Neural cell (in vitro differentiated cells): ENCODE results near the gene PRKG1. TPM values are rescaled to one million over a fixed set of nuclear protein-coding genes. Genes with fewer than 3 reads are reported as not detected.
"Not testable (repeated sequence)": the region's sequence is repeated elsewhere in the genome, so short reads cannot be mapped to it uniquely, and the experiment has no call there.

Experiments used
- H2AFZ ChIP-seq: fragments of 200-600, 300-800 bp; sonication (generic), shearing (Covaris generic); 2 replicates; pipeline ENCODE4 v1.6.0; 2014; ENCODE audit warnings: low read depth, mild to moderate bottlenecking, antibody characterized with exemption, low read length, moderate library complexity
- H3F3A ChIP-seq: fragments of 200-600 bp; shearing (Covaris generic); 2 replicates; pipeline ENCODE4 v1.6.1; 2016; ENCODE audit warnings: mild to moderate bottlenecking, moderate library complexity, mixed read lengths, antibody characterized with exemption, low read length; ENCODE audit not compliant: insufficient read depth, poor library complexity, severe bottlenecking
- H3K27ac ChIP-seq: fragments of 200-600, 300-800 bp; sonication (generic), shearing (Covaris generic); 2 replicates; pipeline ENCODE4 v1.5.1; 2014; ENCODE audit warnings: mild to moderate bottlenecking, low read length, moderate library complexity
- H3K27me3 ChIP-seq: fragments of 300-800, 200-600 bp; sonication (generic), shearing (Covaris generic); 2 replicates; pipeline ENCODE4 v1.6.0; 2014; ENCODE audit warnings: mild to moderate bottlenecking, low read depth, low read length, moderate library complexity; ENCODE audit not compliant: insufficient read depth
- H3K36me3 ChIP-seq: fragments of 300-800, 200-600 bp; sonication (generic), shearing (Covaris generic); 2 replicates; pipeline ENCODE4 v1.5.1; 2014; ENCODE audit warnings: mild to moderate bottlenecking, antibody characterized with exemption, low read length, moderate library complexity; ENCODE audit not compliant: insufficient read depth
- H3K4me2 ChIP-seq: fragments of 300-800, 200-600 bp; sonication (generic), shearing (Covaris generic); 2 replicates; pipeline ENCODE4 v1.6.0; 2014; ENCODE audit warnings: mild to moderate bottlenecking, low read length
- H3K4me3 ChIP-seq: fragments of 300-800, 200-600 bp; sonication (generic), shearing (Covaris generic); 2 replicates; pipeline ENCODE4 v1.5.1; 2014; ENCODE audit warnings: mild to moderate bottlenecking, low read length, moderate library complexity
- H3K79me2 ChIP-seq: fragments of 200-600 bp; shearing (Covaris generic); replicated peaks from 2 replicates; pipeline ENCODE4 v1.6.0; 2014; ENCODE audit warnings: mild to moderate bottlenecking, low read length, moderate library complexity; ENCODE audit not compliant: insufficient read depth
- H3K9ac ChIP-seq: fragments of 300-800, 200-600 bp; sonication (generic), shearing (Covaris generic); 2 replicates; pipeline ENCODE4 v1.6.1; 2016; ENCODE audit warnings: mild to moderate bottlenecking, low read length, mixed read lengths
- H3K9me2 ChIP-seq: fragments of 200-600 bp; shearing (Covaris generic); 2 replicates; pipeline ENCODE4 v1.6.1; 2016; ENCODE audit warnings: mild to moderate bottlenecking, low read length, mixed read lengths; ENCODE audit not compliant: insufficient read depth
- H3K9me3 ChIP-seq: fragments of 200-600, 300-800 bp; sonication (generic), shearing (Covaris generic); 2 replicates; pipeline ENCODE4 v1.6.1; 2016; ENCODE audit warnings: mild to moderate bottlenecking, mixed run types, low read length, moderate library complexity, mixed read lengths
- H4K20me1 ChIP-seq: fragments of 200-600 bp; shearing (Covaris generic); 2 replicates; pipeline ENCODE4 v1.6.1; 2016; ENCODE audit warnings: mild to moderate bottlenecking, mixed run types; ENCODE audit not compliant: insufficient read depth
- CTCF ChIP-seq: fragments of 450-650 bp; IDR thresholded peaks from 2 replicates; pipeline ENCODE4 v1.5.1; 2014; ENCODE audit warnings: antibody characterized with exemption, mild to moderate bottlenecking, moderate library complexity; ENCODE audit not compliant: poor library complexity, severe bottlenecking
- EP300 ChIP-seq: fragments of 450-650 bp; conservative IDR thresholded peaks from 2 replicates; pipeline ENCODE4 v1.6.1; 2014; ENCODE audit warnings: antibody characterized with exemption, mild to moderate bottlenecking, moderate library complexity; ENCODE audit not compliant: poor library complexity, severe bottlenecking
- EZH2 ChIP-seq: fragments of 200-600, 300-800 bp; shearing (Covaris generic), sonication (generic); IDR thresholded peaks from 2 replicates; pipeline ENCODE4 v1.6.1; 2014; ENCODE audit warnings: antibody characterized with exemption, low read length, borderline replicate concordance, mild to moderate bottlenecking; ENCODE audit not compliant: insufficient read depth, poor library complexity, severe bottlenecking
- MXI1 ChIP-seq: fragments of 450-650 bp; conservative IDR thresholded peaks from 2 replicates; pipeline ENCODE4 v1.6.1; 2014; ENCODE audit warnings: antibody characterized with exemption, mild to moderate bottlenecking; ENCODE audit not compliant: poor library complexity, severe bottlenecking
- POLR2AphosphoS5 ChIP-seq: IDR thresholded peaks from 2 replicates; pipeline ENCODE4 v1.6.1; 2012
- RAD21 ChIP-seq: fragments of 450-650 bp; conservative IDR thresholded peaks from 2 replicates; pipeline ENCODE4 v1.6.1; 2014; ENCODE audit warnings: antibody characterized with exemption, mild to moderate bottlenecking, moderate library complexity
- REST ChIP-seq: IDR thresholded peaks from 2 replicates; pipeline ENCODE4 v1.6.1; 2012; ENCODE audit warnings: borderline replicate concordance
- SMC3 ChIP-seq: fragments of 450-650 bp; conservative IDR thresholded peaks from 2 replicates; pipeline ENCODE4 v1.6.1; 2014; ENCODE audit warnings: antibody characterized with exemption, mild to moderate bottlenecking, moderate library complexity; ENCODE audit not compliant: poor library complexity
- TAF1 ChIP-seq: IDR thresholded peaks from 2 replicates; pipeline ENCODE4 v1.6.1; 2012; ENCODE audit warnings: low read depth
- polyA plus RNA-seq: library from polyadenylated mRNA; depleted of rRNA; stranded (reverse); fragments of >200 nt; gene quantifications from 2 replicates; pipeline ENCODE4 v1.2.3, GENCODE V29; 2014

The PRKG1 gene
- polyA plus RNA-seq, 1 donor from 2014 or later: 2.2 TPM

GRCh38 chr10:52031771-52032170, 957.5 kb downstream of the PRKG1 start:
- Histone ChIP-seq H3K79me2 (no peaks in the 10 kb centered on the region), H3K27ac (no peak overlapping the region), H3K4me3 (no peak overlapping the region), H3K9me2 (no peaks in the 10 kb centered on the region), H3F3A (no peaks in the 10 kb centered on the region), H3K4me2 (no peak overlapping the region), H2AFZ (no peak overlapping the region), H3K36me3 (no peaks in the 10 kb centered on the region), H4K20me1 (no peaks in the 10 kb centered on the region), H3K9ac (no peak overlapping the region), H3K27me3 (no peaks in the 10 kb centered on the region), H3K9me3 (no peaks in the 10 kb centered on the region)
- TF ChIP-seq EP300 (no peak), RAD21 (no peak), CTCF (no peak), REST (no peak), TAF1 (no peak)

- Histone ChIP-seq H3F3A (no peaks in the 10 kb centered on the region), H3K9me2 (no peaks in the 10 kb centered on the region), H3K9me3 (no peaks in the 10 kb centered on the region), H3K4me3 (no peak overlapping the region), H3K27ac (no peak overlapping the region), H2AFZ (no peak overlapping the region), H3K9ac (no peak overlapping the region), H3K27me3 (no peaks in the 10 kb centered on the region), H3K36me3 (no peaks in the 10 kb centered on the region), H3K79me2 (no peaks in the 10 kb centered on the region), H3K4me2 (no peak overlapping the region), H4K20me1 (no peaks in the 10 kb centered on the region)
- TF ChIP-seq TAF1: no peak
- no peak for TF ChIP-seq SMC3
- TF ChIP-seq EZH2: no peak
- TF ChIP-seq REST: no peak
- no peak for TF ChIP-seq EP300
- TF ChIP-seq MXI1: no peak
- no peak for TF ChIP-seq POLR2AphosphoS5
- no peak for TF ChIP-seq CTCF
- TF ChIP-seq RAD21: no peak
These were observed 958.7 kb downstream of the PRKG1 start for GRCh38 chr10:52032681-52033629.

GRCh38 chr10:52039002-52039793, 964.9 kb downstream of the PRKG1 start:
- H2AFZ ChIP-seq, H3K27ac ChIP-seq, H3K4me2 ChIP-seq, H3K79me2 ChIP-seq, H3K4me3 ChIP-seq, H3F3A ChIP-seq, H3K9me2 ChIP-seq, H3K27me3 ChIP-seq, H3K36me3 ChIP-seq, H3K9me3 ChIP-seq, H4K20me1 ChIP-seq, H3K9ac ChIP-seq: not testable (repeated sequence)
